Loucy (cell line): ENCODE results near the gene AGPS.

Source experiments
- H2AFZ ChIP-seq: fragments of 200-600 bp; sonication (generic); 2 replicates; pipeline ENCODE4 v1.6.0; 2016; ENCODE audit warnings: antibody characterized with exemption, mild to moderate bottlenecking, low read length, moderate library complexity
- H3F3A ChIP-seq: fragments of 200-600 bp; 2 replicates; pipeline ENCODE4 v1.6.0; 2016; ENCODE audit warnings: antibody characterized with exemption, low read depth, mild to moderate bottlenecking
- H3K27me3 ChIP-seq: fragments of 200-600 bp; sonication (generic); 2 replicates; pipeline ENCODE4 v1.6.1; 2014; ENCODE audit warnings: low read length, mild to moderate bottlenecking; ENCODE audit not compliant: insufficient read depth, poor library complexity, severe bottlenecking
- H3K36me3 ChIP-seq: fragments of 200-600 bp; sonication (generic); 2 replicates; pipeline ENCODE4 v1.6.1; 2016; ENCODE audit warnings: low read length; ENCODE audit not compliant: insufficient read depth
- H3K4me1 ChIP-seq: fragments of 200-600 bp; sonication (generic); 2 replicates; pipeline ENCODE4 v1.5.1; 2014; ENCODE audit warnings: low read length, mild to moderate bottlenecking; ENCODE audit not compliant: insufficient read depth, poor library complexity, severe bottlenecking
- H3K4me2 ChIP-seq: fragments of 200-600 bp; sonication (generic); 2 replicates; pipeline ENCODE4 v1.6.0; 2014; ENCODE audit warnings: antibody characterized with exemption, low read length, low read depth, mild to moderate bottlenecking; ENCODE audit not compliant: poor library complexity, severe bottlenecking
- H3K4me3 ChIP-seq: fragments of 200-600 bp; sonication (generic); 2 replicates; pipeline ENCODE4 v1.5.1; 2014; ENCODE audit warnings: low read length, mild to moderate bottlenecking, mixed read lengths; ENCODE audit not compliant: poor library complexity, severe bottlenecking
- H3K79me2 ChIP-seq: fragments of 200-600 bp; sonication (generic); 2 replicates; pipeline ENCODE4 v1.6.1; 2014; ENCODE audit warnings: low read length; ENCODE audit not compliant: insufficient read depth
- H3K9ac ChIP-seq: fragments of 200-600 bp; sonication (generic); 2 replicates; pipeline ENCODE4 v1.6.0; 2014; ENCODE audit warnings: mild to moderate bottlenecking, low read depth, low read length, moderate library complexity; ENCODE audit not compliant: poor library complexity, severe bottlenecking
- H3K9me2 ChIP-seq: fragments of 200-600 bp; sonication (generic); replicated peaks from 2 replicates; pipeline ENCODE4 v1.6.1; 2016; ENCODE audit warnings: low read depth, low read length, mixed read lengths
- H3K9me3 ChIP-seq: fragments of 200-600 bp; sonication (generic); 2 replicates; pipeline ENCODE4 v1.6.1; 2014; ENCODE audit warnings: mild to moderate bottlenecking, antibody characterized with exemption, low read length, low read depth; ENCODE audit not compliant: insufficient read depth
- H4K20me1 ChIP-seq: fragments of 200-600 bp; sonication (generic); 2 replicates; pipeline ENCODE4 v1.6.0; 2014; ENCODE audit warnings: antibody characterized with exemption, low read length, mild to moderate bottlenecking; ENCODE audit not compliant: insufficient read depth, poor library complexity, severe bottlenecking
- EZH2phosphoT487 ChIP-seq: fragments of 200-600 bp; IDR thresholded peaks from 2 replicates; pipeline ENCODE4 v1.6.1; 2018; ENCODE audit warnings: antibody characterized with exemption, mild to moderate bottlenecking, moderate library complexity, borderline replicate concordance
- TF ChIP-seq, protein P1 (sequence below): fragments of 200-600 bp; sonication (generic); conservative IDR thresholded peaks from 2 replicates; pipeline ENCODE4 v1.5.1; 2014; ENCODE audit warnings: mild to moderate bottlenecking, antibody characterized with exemption, low read length

Gene AGPS

DNA sequence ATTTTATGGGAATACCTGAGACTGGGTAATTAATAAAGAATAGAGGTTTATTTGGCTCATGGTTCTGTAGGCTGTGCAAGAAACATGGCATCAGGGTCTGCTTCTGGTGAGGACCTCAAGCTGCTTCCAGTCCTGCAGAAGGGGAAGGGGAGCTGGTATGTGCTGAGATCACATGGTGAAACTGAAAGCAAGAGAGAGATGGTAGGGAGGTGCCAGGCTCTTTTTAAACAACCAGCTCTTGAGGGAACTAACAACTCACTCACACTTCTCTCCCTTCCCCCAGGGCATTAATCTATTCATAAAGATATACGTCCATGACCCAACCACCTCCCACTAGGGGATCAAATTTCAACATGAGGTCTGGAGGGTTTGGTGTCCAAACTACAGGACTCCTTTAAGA, 40.1 kb downstream of the AGPS start:
- Histone ChIP-seq H3K79me2 (peaks cover 64% of the 10 kb centered on the region), H3K27me3 (no peaks in the 10 kb centered on the region)
- no peak for TF ChIP-seq EZH2phosphoT487
- TF ChIP-seq, protein P1, sequence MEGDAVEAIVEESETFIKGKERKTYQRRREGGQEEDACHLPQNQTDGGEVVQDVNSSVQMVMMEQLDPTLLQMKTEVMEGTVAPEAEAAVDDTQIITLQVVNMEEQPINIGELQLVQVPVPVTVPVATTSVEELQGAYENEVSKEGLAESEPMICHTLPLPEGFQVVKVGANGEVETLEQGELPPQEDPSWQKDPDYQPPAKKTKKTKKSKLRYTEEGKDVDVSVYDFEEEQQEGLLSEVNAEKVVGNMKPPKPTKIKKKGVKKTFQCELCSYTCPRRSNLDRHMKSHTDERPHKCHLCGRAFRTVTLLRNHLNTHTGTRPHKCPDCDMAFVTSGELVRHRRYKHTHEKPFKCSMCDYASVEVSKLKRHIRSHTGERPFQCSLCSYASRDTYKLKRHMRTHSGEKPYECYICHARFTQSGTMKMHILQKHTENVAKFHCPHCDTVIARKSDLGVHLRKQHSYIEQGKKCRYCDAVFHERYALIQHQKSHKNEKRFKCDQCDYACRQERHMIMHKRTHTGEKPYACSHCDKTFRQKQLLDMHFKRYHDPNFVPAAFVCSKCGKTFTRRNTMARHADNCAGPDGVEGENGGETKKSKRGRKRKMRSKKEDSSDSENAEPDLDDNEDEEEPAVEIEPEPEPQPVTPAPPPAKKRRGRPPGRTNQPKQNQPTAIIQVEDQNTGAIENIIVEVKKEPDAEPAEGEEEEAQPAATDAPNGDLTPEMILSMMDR: no peak

DNA sequence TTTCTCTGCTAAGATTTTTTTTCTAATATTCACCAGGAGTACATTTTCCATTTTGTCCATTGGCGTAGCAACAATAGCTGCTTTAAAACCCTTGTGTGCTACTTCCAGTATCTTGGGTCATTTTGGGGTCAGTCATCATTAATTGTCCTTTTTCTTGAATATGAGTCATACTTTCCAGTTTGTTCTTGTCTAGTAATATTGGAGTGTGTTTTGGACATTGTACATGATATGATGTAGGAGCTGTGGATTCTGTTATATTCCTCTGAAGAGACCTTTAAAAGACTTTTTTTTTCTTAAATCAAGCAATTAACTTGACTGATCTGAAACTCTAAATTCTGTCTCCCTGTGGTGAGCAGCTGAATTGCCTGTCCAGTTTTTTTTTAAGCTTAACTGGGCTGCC, 40.8 kb downstream of the AGPS start:
- H3K4me1 ChIP-seq: no peaks in the 10 kb centered on the region
- no peak overlapping the region for H3K4me2 ChIP-seq
- H3K9ac ChIP-seq: no peak overlapping the region
- TF ChIP-seq, protein P1: no peak
- TF ChIP-seq EZH2phosphoT487: no peak
- H2AFZ ChIP-seq: no peak overlapping the region
- H3K9me3 ChIP-seq: peaks cover 34% of the 10 kb centered on the region; the same call in 1 of the 2 replicates
- peaks cover 57% of the 10 kb centered on the region for H3K79me2 ChIP-seq
- no peaks in the 10 kb centered on the region for H4K20me1 ChIP-seq
- H3F3A ChIP-seq: no peaks in the 10 kb centered on the region
- no peak overlapping the region for H3K4me3 ChIP-seq
- H3K36me3 ChIP-seq: peaks cover 84% of the 10 kb centered on the region
- no peaks in the 10 kb centered on the region for H3K27me3 ChIP-seq
- no peaks in the 10 kb centered on the region for H3K9me2 ChIP-seq

More for the DNA sequence above, 40.1 kb downstream of the AGPS start:
- no peaks in the 10 kb centered on the region for H4K20me1 ChIP-seq
- no peak overlapping the region for H3K4me2 ChIP-seq
- H2AFZ ChIP-seq: no peak overlapping the region
- H3F3A ChIP-seq: no peaks in the 10 kb centered on the region
- no peaks in the 10 kb centered on the region for H3K4me1 ChIP-seq
- H3K9ac ChIP-seq: no peak overlapping the region
- H3K9me2 ChIP-seq: no peaks in the 10 kb centered on the region
- H3K9me3 ChIP-seq: peaks cover 38% of the 10 kb centered on the region; the same call in 1 of the 2 replicates
- peaks cover 82% of the 10 kb centered on the region for H3K36me3 ChIP-seq
- H3K4me3 ChIP-seq: no peak overlapping the region

DNA sequence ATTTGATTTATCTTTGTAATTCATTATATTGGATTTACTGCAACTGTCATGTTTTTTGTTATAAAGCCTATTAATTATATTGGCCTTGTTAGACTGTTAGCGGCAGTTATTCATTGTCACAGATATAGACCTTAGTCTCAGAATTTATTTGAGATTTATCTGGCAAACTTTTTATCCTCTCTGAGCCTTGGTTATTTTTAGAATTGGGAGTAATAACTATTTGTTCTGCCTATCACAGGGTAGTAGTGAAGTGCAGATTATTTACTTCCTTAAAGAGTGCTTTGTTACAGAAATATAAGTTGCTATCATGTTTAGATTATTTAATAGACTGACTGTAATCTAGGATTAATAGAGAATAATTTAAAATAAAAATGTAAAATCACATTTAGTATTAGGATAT, 41.9 kb downstream of the AGPS start:
- peaks cover 47% of the 10 kb centered on the region for H3K79me2 ChIP-seq
- H3K4me2 ChIP-seq: no peak overlapping the region
- no peaks in the 10 kb centered on the region for H3F3A ChIP-seq
- H3K27me3 ChIP-seq: no peaks in the 10 kb centered on the region
- no peak overlapping the region for H2AFZ ChIP-seq
- H3K9me2 ChIP-seq: no peaks in the 10 kb centered on the region
- peaks cover 88% of the 10 kb centered on the region for H3K36me3 ChIP-seq
- H4K20me1 ChIP-seq: no peaks in the 10 kb centered on the region
- peaks cover 34% of the 10 kb centered on the region; the same call in 1 of the 2 replicates for H3K9me3 ChIP-seq
- no peak overlapping the region for H3K9ac ChIP-seq
- H3K4me3 ChIP-seq: no peak overlapping the region
- TF ChIP-seq EZH2phosphoT487: no peak
- TF ChIP-seq, protein P1: no peak
- no peaks in the 10 kb centered on the region for H3K4me1 ChIP-seq
